ENCODE data around the gene C5orf34.

Gene C5orf34

DNA sequence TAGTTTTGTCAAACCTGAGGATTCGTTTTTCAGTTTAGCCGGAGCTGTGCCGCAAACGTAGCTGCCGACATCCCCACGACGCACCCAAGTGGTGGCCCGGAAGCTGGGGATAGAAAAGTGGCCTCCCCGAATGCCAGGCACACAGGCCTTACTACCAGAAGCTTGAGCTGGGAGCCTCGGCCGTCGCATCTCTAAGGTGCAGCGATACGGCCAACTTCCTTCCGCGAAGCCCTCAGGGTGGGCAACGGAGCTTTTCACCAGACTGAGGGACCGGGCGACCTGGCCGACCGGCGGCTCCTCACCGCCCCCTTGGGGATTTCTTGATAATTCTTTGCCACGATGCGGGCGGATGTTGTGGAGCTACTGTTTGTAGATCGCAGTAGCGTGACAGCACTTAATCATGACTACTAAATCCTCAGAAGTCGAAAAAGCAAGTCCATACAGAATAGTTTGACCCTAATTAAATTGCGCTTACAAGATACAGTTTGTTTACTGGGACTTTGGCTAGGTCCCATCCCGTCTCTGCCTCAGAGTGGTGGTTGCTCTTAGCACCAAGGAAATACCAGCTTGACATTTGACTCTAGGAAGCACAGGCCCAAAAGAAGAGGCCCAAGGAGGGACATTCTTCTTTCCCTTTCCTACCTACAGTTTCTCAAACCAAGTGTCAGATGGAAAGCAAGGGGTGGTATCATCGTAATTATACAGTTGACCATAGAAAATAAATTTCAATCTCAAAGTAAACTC, 30.7 kb downstream of the C5orf34 start:
- H3F3A ChIP-seq (ENCODE audit: insufficient read depth): peaks cover 29% of the 10 kb centered on the region
- H3K4me3 ChIP-seq (ENCODE audit: insufficient read depth, low read length, poor library complexity, severe bottlenecking): peak overlapping the region; percentile 77
- no peaks in the 10 kb centered on the region for H4K20me1 ChIP-seq (ENCODE audit: low read depth, low read length)
- H3K9me3 ChIP-seq (ENCODE audit: insufficient read depth, low read length): no peaks in the 10 kb centered on the region
- no peaks in the 10 kb centered on the region for H3K9me2 ChIP-seq (replicated peaks; ENCODE audit: insufficient read depth, low read length)
- no peaks in the 10 kb centered on the region for H3K27me3 ChIP-seq (ENCODE audit: low read length)
- H2AFZ ChIP-seq (ENCODE audit: low read depth, low read length, severe bottlenecking): peak overlapping the region; percentile 66
- H3K79me2 ChIP-seq (ENCODE audit: insufficient read depth, low read length): peaks cover 28% of the 10 kb centered on the region
- peak overlapping the region; percentile 90 for H3K27ac ChIP-seq (ENCODE audit: low read depth, low read length)
- H3K9ac ChIP-seq (ENCODE audit: low read length): peak overlapping the region; percentile 80
- TF ChIP-seq, protein P1, sequence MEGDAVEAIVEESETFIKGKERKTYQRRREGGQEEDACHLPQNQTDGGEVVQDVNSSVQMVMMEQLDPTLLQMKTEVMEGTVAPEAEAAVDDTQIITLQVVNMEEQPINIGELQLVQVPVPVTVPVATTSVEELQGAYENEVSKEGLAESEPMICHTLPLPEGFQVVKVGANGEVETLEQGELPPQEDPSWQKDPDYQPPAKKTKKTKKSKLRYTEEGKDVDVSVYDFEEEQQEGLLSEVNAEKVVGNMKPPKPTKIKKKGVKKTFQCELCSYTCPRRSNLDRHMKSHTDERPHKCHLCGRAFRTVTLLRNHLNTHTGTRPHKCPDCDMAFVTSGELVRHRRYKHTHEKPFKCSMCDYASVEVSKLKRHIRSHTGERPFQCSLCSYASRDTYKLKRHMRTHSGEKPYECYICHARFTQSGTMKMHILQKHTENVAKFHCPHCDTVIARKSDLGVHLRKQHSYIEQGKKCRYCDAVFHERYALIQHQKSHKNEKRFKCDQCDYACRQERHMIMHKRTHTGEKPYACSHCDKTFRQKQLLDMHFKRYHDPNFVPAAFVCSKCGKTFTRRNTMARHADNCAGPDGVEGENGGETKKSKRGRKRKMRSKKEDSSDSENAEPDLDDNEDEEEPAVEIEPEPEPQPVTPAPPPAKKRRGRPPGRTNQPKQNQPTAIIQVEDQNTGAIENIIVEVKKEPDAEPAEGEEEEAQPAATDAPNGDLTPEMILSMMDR (IDR thresholded peaks at IDR 0.05; ENCODE audit: insufficient read depth, low read length, poor library complexity, severe bottlenecking): peak; percentile 63
- no peak for TF ChIP-seq EZH2phosphoT487 (conservative IDR thresholded peaks at IDR 0.05; ENCODE audit: low read length)
- H3K4me2 ChIP-seq (ENCODE audit: low read depth, low read length, poor library complexity, severe bottlenecking): peak overlapping the region; percentile 93
- H3K36me3 ChIP-seq (ENCODE audit: low read length): peaks cover 11% of the 10 kb centered on the region

DNA sequence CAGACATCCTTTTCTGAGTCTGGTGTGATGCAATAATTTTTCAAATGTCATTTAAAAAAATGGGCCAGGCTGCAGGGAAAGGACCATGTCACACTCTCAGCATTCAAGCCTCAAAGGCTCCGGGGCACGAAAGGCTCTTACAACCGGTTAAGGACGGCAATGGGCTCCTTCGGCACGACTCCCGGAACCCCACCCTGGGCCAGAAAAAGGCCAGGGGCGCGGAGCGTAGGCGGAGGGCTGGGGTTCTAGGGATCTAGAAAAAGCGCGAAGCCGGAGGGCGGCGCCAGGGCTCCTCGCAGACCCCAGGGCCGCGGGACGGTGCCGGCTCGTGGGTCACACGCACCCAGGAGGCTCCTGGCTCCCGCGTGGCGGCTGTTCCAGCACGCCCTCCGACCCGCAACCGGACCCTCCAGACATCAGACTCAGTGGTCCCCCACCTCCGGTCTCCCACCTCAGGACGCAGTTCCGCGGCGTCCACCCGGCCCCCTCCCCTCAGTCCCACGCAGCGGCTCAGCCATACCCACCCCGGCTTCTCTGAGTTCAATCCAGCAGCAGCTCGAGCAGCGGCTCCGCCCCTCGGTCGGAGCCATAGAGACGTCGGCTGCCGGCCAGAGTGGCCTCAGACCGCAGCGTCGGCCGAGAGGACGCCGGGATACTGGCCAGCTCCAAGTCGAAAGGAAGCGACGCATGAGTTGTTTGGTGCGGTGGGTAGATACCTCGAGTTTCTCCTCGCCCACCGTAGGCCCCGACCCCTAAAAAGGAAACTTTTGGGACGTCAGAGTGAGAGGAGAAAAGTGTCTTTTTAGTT, 31.4 kb downstream of the C5orf34 start, which contains the start of gene TMEM267:
Gene TMEM267 (minus strand): TSS at position 568 of the 808 bp plus-strand sequence. CDS start 29,896 bp downstream, outside the sequence.
- H2AFZ ChIP-seq (ENCODE audit: low read depth, low read length, severe bottlenecking): peak within 1 kb of the TSS; percentile 66
- H3K79me2 ChIP-seq (ENCODE audit: insufficient read depth, low read length): peaks cover 32% of the 10 kb centered on the region
- TF ChIP-seq EZH2phosphoT487 (conservative IDR thresholded peaks at IDR 0.05; ENCODE audit: low read length): no peak
- TF ChIP-seq, protein P1 (IDR thresholded peaks at IDR 0.05; ENCODE audit: insufficient read depth, low read length, poor library complexity, severe bottlenecking): no peak

DNA sequence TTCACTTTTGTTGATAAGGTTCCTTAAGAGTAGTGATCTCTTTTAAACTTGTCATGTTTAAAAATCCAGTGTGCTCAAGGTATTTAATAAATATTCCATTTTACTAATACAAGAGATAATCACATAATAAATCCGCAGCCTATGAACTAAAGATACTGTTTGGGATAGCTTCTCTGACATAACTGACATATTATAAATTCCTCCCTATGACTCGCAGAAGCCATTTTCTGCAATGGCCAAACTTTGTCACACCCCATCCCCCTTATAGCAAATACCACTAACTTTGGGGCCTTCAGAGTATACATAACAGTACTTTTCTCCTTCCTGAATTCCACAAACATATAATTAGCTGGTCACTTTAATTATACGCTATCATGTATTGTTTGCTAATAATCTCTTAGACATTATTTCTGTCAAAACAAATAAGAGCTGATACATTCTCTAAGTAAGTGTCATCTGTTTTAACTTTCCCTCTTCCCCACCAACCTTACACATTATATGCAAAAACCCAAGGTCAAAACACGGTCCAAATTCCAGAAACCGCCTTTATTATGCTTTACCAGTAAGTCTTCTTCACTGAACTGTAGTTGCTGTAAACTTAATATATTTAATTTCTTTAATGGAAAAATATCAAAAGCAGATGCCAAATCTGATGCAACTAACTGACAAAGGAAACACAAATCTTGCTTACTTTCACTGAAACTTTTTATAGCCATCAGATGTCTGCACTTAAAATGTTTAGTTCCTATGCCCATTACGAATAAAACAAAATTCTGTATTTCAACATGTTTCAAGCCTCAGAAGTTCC, 32.3 kb downstream of the C5orf34 start:
- peak overlapping the region; percentile 66 for H2AFZ ChIP-seq (ENCODE audit: low read depth, low read length, severe bottlenecking)
- peaks cover 29% of the 10 kb centered on the region for H3F3A ChIP-seq (ENCODE audit: insufficient read depth)
- peak overlapping the region; percentile 93 for H3K4me2 ChIP-seq (ENCODE audit: low read depth, low read length, poor library complexity, severe bottlenecking)
- H3K4me3 ChIP-seq (ENCODE audit: insufficient read depth, low read length, poor library complexity, severe bottlenecking): peak overlapping the region; percentile 77
- no peaks in the 10 kb centered on the region for H3K9me3 ChIP-seq (ENCODE audit: insufficient read depth, low read length)
- peak overlapping the region; percentile 90 for H3K27ac ChIP-seq (ENCODE audit: low read depth, low read length)
- no peaks in the 10 kb centered on the region for H3K27me3 ChIP-seq (ENCODE audit: low read length)
- H3K9me2 ChIP-seq (replicated peaks; ENCODE audit: insufficient read depth, low read length): no peaks in the 10 kb centered on the region
- no peaks in the 10 kb centered on the region for H4K20me1 ChIP-seq (ENCODE audit: low read depth, low read length)
- peak overlapping the region; percentile 80 for H3K9ac ChIP-seq (ENCODE audit: low read length)
- peaks cover 32% of the 10 kb centered on the region for H3K79me2 ChIP-seq (ENCODE audit: insufficient read depth, low read length)
- TF ChIP-seq EZH2phosphoT487 (conservative IDR thresholded peaks at IDR 0.05; ENCODE audit: low read length): no peak
- TF ChIP-seq, protein P1 (IDR thresholded peaks at IDR 0.05; ENCODE audit: insufficient read depth, low read length, poor library complexity, severe bottlenecking): no peak
- peaks cover 2% of the 10 kb centered on the region; the same call in 1 of the 2 replicates for H3K36me3 ChIP-seq (ENCODE audit: low read length)

More for the DNA sequence above, 31.4 kb downstream of the C5orf34 start, which contains the start of gene TMEM267:
- Histone ChIP-seq H3F3A (ENCODE audit: insufficient read depth) (peaks cover 29% of the 10 kb centered on the region), H3K27me3 (ENCODE audit: low read length) (no peaks in the 10 kb centered on the region), H3K27ac (ENCODE audit: low read depth, low read length) (peak within 1 kb of the TSS; percentile 90), H3K9me2 (replicated peaks; ENCODE audit: insufficient read depth, low read length) (no peaks in the 10 kb centered on the region), H3K9me3 (ENCODE audit: insufficient read depth, low read length) (no peaks in the 10 kb centered on the region), H3K4me2 (ENCODE audit: low read depth, low read length, poor library complexity, severe bottlenecking) (peak within 1 kb of the TSS; percentile 93), H4K20me1 (ENCODE audit: low read depth, low read length) (no peaks in the 10 kb centered on the region), H3K4me3 (ENCODE audit: insufficient read depth, low read length, poor library complexity, severe bottlenecking) (peak within 1 kb of the TSS; percentile 77), H3K9ac (ENCODE audit: low read length) (peak within 1 kb of the TSS; percentile 80), H3K36me3 (ENCODE audit: low read length) (peaks cover 4% of the 10 kb centered on the region; the same call in 1 of the 2 replicates)
